Measurements from ENCODE around the gene SPRED3. TPM values are rescaled to one million over a fixed set of nuclear protein-coding genes. Genes with fewer than 3 reads are reported as not detected.

The SPRED3 gene
- total RNA-seq, 1 donor from 2014 or later = 2.4 TPM

DNA sequence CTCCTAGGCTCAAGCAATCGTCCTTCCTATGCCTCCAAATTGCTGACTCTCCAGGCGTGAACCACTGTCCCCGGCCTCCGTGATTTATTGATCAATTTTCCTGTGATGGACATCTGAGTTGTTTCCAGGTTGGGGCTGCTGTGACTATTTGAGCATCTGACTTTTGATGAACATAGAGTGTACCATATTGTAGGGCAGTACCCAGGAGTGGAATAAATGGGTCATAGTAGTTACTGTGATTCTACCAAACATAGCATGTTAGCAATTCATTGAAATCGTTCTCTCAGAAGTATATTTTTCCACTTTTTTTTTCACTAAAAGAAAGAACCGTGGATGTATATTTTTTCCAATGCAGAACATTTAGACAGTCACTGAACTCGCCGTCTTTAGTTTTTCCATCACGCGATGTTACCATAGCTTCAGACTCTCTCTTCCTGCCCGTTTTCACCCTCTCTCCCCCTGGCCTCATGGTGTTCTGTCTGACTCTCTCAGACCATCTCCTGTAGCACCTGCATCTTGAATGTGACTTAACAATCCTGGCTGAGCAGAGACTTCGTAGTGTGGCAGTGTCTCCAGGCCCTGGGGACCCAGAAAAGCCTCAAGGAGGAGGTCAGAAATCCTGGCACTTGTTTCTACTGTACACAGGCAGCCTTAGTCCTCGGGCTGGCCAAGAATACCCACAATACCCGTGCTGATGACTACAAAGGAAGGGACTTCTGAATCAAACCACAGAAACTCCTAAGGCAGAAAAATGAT lies 40.7 kb downstream of the SPRED3 start:
- CTCF ChIA-PET = interaction anchor here (1.8 kb wide), 1 partner anchor 26 kb away, joined by 6 read pairs; the partner anchor contains the start of gene FAM98C
- H3K4me1 Mint-ChIP-seq = peaks cover 46% of the 10 kb centered on the region
- ATAC-seq (ENCODE audit: low read depth) (no peak), DNase-seq (no peak)
- H3K36me3 Mint-ChIP-seq (ENCODE audit: low read depth) = no peaks in the 10 kb centered on the region
- H3K27ac Mint-ChIP-seq = peak overlapping the region; percentile 70
- H3K4me3 Mint-ChIP-seq = peak overlapping the region; percentile 24
- H3K9me3 Mint-ChIP-seq = no peaks in the 10 kb centered on the region
- H3K27me3 Mint-ChIP-seq = peaks cover 5% of the 10 kb centered on the region
- TF ChIP-seq CTCF (IDR thresholded peaks at IDR 0.05) = no peak
- intact Hi-C loops (cut with micrococcal nuclease) = loop anchor here (5.0 kb wide), 1 partner anchor 63 kb away; no protein-coding TSS in a partner anchor
- POLR2A ChIA-PET = interaction anchor here (0.5 to 4.2 kb wide), 2 partner anchors 26 to 359 kb away, joined by 6 to 31 read pairs; partner anchors contain the start of gene FAM98C

DNA sequence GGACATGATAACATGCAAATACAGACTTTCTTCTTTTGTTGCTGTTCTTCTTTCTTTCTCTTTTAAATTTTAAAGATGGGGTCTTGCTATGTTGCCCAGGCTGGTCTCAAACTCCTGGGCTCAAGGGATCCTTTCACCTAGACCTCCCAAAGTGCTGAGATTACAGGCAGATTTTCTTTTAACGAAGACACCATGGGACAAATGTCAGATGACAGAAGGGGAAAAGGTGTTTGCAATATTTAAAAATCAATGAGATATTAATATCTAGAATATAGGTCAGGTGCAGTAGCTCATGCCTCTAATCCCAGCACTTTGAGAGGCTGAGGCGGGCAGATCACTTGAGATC lies 41.3 kb downstream of the SPRED3 start:
- Mint-ChIP-seq H3K4me3 (no peak overlapping the region), H3K36me3 (ENCODE audit: low read depth) (no peaks in the 10 kb centered on the region), H3K9me3 (no peaks in the 10 kb centered on the region), H3K4me1 (peaks cover 48% of the 10 kb centered on the region), H3K27ac (peak overlapping the region; percentile 70), H3K27me3 (peaks cover 7% of the 10 kb centered on the region)
- CTCF ChIA-PET = no interaction called here
- POLR2A ChIA-PET = no interaction called here
- no peak for TF ChIP-seq CTCF (IDR thresholded peaks at IDR 0.05)
- ATAC-seq (ENCODE audit: low read depth) = no peak
- no peak for DNase-seq
- intact Hi-C loops (cut with micrococcal nuclease) = loop anchor here (5.0 kb wide), 1 partner anchor 63 kb away; no protein-coding TSS in a partner anchor

- POLR2A ChIA-PET = interaction anchor here (1.3 kb wide), 1 partner anchor 26 kb away, joined by 3 read pairs; no protein-coding TSS in a partner anchor
- H3K4me3 Mint-ChIP-seq = no peak overlapping the region
- ATAC-seq (ENCODE audit: low read depth) = no peak
- H3K4me1 Mint-ChIP-seq = peaks cover 41% of the 10 kb centered on the region
- peaks cover 11% of the 10 kb centered on the region for H3K27me3 Mint-ChIP-seq
- no peaks in the 10 kb centered on the region for H3K36me3 Mint-ChIP-seq (ENCODE audit: low read depth)
- no peak for DNase-seq
- no peak for TF ChIP-seq CTCF (IDR thresholded peaks at IDR 0.05)
- H3K9me3 Mint-ChIP-seq = no peaks in the 10 kb centered on the region
- CTCF ChIA-PET = no interaction called here
- H3K27ac Mint-ChIP-seq = no peak overlapping the region
- intact Hi-C loops (cut with micrococcal nuclease) = no loop called here
Observed at GRCh38 chr19:38430931-38431330, 42.4 kb downstream of the SPRED3 start.

DNA sequence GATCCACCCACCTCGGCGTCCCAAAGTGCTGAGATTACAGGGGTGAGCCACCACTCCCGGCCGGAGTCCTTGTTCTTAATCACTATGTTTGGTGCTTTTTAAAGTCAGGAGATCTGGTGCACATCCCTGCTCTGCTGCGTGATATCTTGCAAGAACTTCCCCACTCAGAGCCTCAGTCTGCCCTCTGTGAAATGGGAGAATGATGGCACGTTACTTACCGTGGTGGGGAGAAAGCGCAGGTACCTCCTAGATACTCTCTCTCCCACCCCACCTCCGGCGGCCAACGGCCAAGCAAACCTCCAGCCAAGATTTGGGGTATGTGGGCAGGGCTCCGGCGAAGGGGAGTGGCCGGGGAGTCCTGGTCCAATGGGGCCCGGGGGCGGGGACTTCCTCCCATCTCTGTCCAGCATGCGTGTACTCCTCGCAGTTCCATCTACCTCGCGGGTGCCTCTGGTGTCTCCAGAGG lies 44.8 kb downstream of the SPRED3 start, which contains the start of gene RYR1:
RYR1 (plus strand) TSS at position 424 of the 466 bp plus-strand sequence. CDS start 139 bp downstream, outside the sequence.
- peak; percentile 91 for ATAC-seq (ENCODE audit: low read depth)
- CTCF ChIA-PET = no interaction called here

More for the DNA sequence above, 44.8 kb downstream of the SPRED3 start, which contains the start of gene RYR1:
- no peak for TF ChIP-seq CTCF (IDR thresholded peaks at IDR 0.05)
- intact Hi-C loops (cut with micrococcal nuclease) = no loop called here
- Mint-ChIP-seq H3K9me3 (no peaks in the 10 kb centered on the region), H3K4me1 (peaks cover 21% of the 10 kb centered on the region), H3K27ac (no peak within 1 kb of the TSS), H3K36me3 (ENCODE audit: low read depth) (no peaks in the 10 kb centered on the region), H3K4me3 (peak within 1 kb of the TSS; percentile 45), H3K27me3 (peaks cover 14% of the 10 kb centered on the region)
- DNase-seq = peak; percentile 37
- POLR2A ChIA-PET = no interaction called here
